HepG2 (cell line): ENCODE measurements around the gene RIMKLB. TPM values are rescaled to one million over a fixed set of nuclear protein-coding genes. Genes with fewer than 3 reads are reported as not detected.

Source experiments
- ATAC-seq: fragments of 200-7000 bp; cut with Tn5 transposase; 3 replicates; pipeline ENCODE4 v1.9.1; 2020; ENCODE audit warnings: mild to moderate bottlenecking, moderate library complexity
- BruUV-seq: library from RNA; stranded (reverse); fragments of 400-500 nt; replicated peaks from 2 replicates; lab custom pipeline; 2021; lab: Mats Ljungman, UMichigan
- CTCF ChIA-PET: fragments of 300-600 bp; formaldehyde crosslinking; extraction: SDS; loops from one replicate; lab custom pipeline; 2021; ENCODE audit warnings: low total read pairs, inconsistent platforms, low intra/inter-chr PET ratio; lab: Yijun Ruan, JAX
- POLR2A ChIA-PET: fragments of 350-600 bp; sonication (Branson Sonifier 250); formaldehyde crosslinking; loops from one replicate; lab custom pipeline; 2020; ENCODE audit warnings: antibody characterized with exemption, inconsistent platforms; lab: Yijun Ruan, JAX
- DNase-seq: peaks from one replicate; pipeline ENCODE4 v3.0.0-alpha.2; 2015; ENCODE audit warnings: low spot score
- FAIRE-seq: peaks from 3 replicates; lab custom pipeline; 2011; peaks lifted over from hg19 to GRCh38; lab: Jason Lieb, UNC
- H2AFZ ChIP-seq: one replicate; pipeline ENCODE4 v1.6.1; 2011; ENCODE audit warnings: low read length, inconsistent platforms
- H3K27ac ChIP-seq: fragments of 300-600 bp; 3 replicates; pipeline ENCODE4 v1.8.0; 2011; ENCODE audit warnings: mixed run types, mild to moderate bottlenecking, mixed read lengths, low read length, inconsistent platforms; ENCODE audit not compliant: insufficient read depth; ENCODE audit errors: extremely low read length
- H3K27me3 ChIP-seq, 2 experiments: fragments of 200-600 bp in 1 of 2; 2 replicates in 1 of 2; 3 replicates in 1 of 2; pipeline versions ENCODE4 v1.6.0 to v1.8.0; 2011; ENCODE audit warnings: low read length in 2 of 2, mild to moderate bottlenecking in 2 of 2, moderate library complexity in 2 of 2, inconsistent platforms in 1 of 2; ENCODE audit not compliant: insufficient read depth in 2 of 2, control insufficient read depth in 1 of 2
- H3K36me3 ChIP-seq, 2 experiments: fragments of 200-600 bp in 1 of 2; replicated peaks in 1 of 2; 2 replicates in 1 of 2; 3 replicates in 1 of 2; pipeline versions ENCODE4 v1.5.1 to v1.8.0; 2011; ENCODE audit warnings: low read length in 2 of 2, inconsistent platforms in 1 of 2; ENCODE audit not compliant: insufficient read depth in 2 of 2, control insufficient read depth in 1 of 2
- H3K4me1 ChIP-seq: 2 replicates; pipeline ENCODE4 v1.5.1; 2012; ENCODE audit warnings: low read length, inconsistent platforms; ENCODE audit not compliant: insufficient read depth
- H3K4me2 ChIP-seq: 2 replicates; pipeline ENCODE4 v1.6.0; 2011; ENCODE audit warnings: low read depth, low read length, inconsistent platforms
- H3K4me3 ChIP-seq, 3 experiments: fragments of 200-600 bp in 1 of 3; sonication (generic), shearing (Covaris generic) in 1 of 3; replicated peaks in 1 of 3; 2 replicates each; pipeline ENCODE4 v1.5.1; 2011 to 2016; ENCODE audit warnings: low read length in 3 of 3, inconsistent platforms in 2 of 3, low read depth in 2 of 3, mild to moderate bottlenecking in 2 of 3, control low read depth in 1 of 3, mixed read lengths in 1 of 3; ENCODE audit not compliant: insufficient read depth in 1 of 3
- H3K79me2 ChIP-seq: one replicate; pipeline ENCODE4 v1.6.1; 2011; ENCODE audit warnings: low read length, inconsistent platforms; ENCODE audit not compliant: insufficient read depth
- H3K9ac ChIP-seq: 2 replicates; pipeline ENCODE4 v1.6.0; 2011; ENCODE audit warnings: mild to moderate bottlenecking, low read depth, low read length, inconsistent platforms; ENCODE audit not compliant: insufficient read depth
- H3K9me3 ChIP-seq: 2 replicates; pipeline ENCODE4 v1.5.1; 2012; ENCODE audit warnings: mild to moderate bottlenecking, low read length
- H4K20me1 ChIP-seq: 2 replicates; pipeline ENCODE4 v1.6.0; 2011; ENCODE audit warnings: inconsistent platforms, mild to moderate bottlenecking, low read length, moderate library complexity; ENCODE audit not compliant: insufficient read depth
- BCLAF1 ChIP-seq: fragments of 450-650 bp; IDR thresholded peaks from 2 replicates; pipeline ENCODE4 v1.6.1; 2017; ENCODE audit warnings: mild to moderate bottlenecking
- CEBPG ChIP-seq: IDR thresholded peaks from 2 replicates; pipeline ENCODE4 v1.6.1; 2016
- CHCHD3 ChIP-seq: sonication (generic); formaldehyde crosslinking; IDR thresholded peaks from 2 replicates; pipeline ENCODE4 v1.8.0; 2022; ENCODE audit warnings: mild to moderate bottlenecking, missing genetic modification reagents, moderate library complexity
- DDIT3 ChIP-seq: sonication (generic); formaldehyde crosslinking; IDR thresholded peaks from 2 replicates; pipeline ENCODE4 v1.4.0; 2020; ENCODE audit warnings: mild to moderate bottlenecking, missing genetic modification reagents
- HES4 ChIP-seq: sonication (generic); formaldehyde crosslinking; IDR thresholded peaks from 2 replicates; pipeline ENCODE4 v1.9.0; 2021; ENCODE audit warnings: mild to moderate bottlenecking, missing genetic modification reagents, borderline replicate concordance
- KDM3A ChIP-seq: IDR thresholded peaks from 2 replicates; pipeline ENCODE4 v1.6.1; 2018; ENCODE audit warnings: low read depth, missing compliant biosample characterization
- KLF16 ChIP-seq, 2 experiments: sonication (generic) in 1 of 2; formaldehyde crosslinking in 1 of 2; IDR thresholded peaks; 2 replicates each; pipeline versions ENCODE4 v1.6.1 to v1.8.0; 2016 to 2023; ENCODE audit warnings: missing genetic modification reagents in 2 of 2, missing compliant biosample characterization in 1 of 2
- MAZ ChIP-seq, 2 experiments: sonication (generic) in 1 of 2; formaldehyde crosslinking in 1 of 2; IDR thresholded peaks; 2 replicates each; pipeline versions ENCODE4 v1.5.0 to v1.6.1; 2012 to 2020; ENCODE audit warnings: low read depth in 2 of 2, mild to moderate bottlenecking in 2 of 2, borderline replicate concordance in 1 of 2, improper control_type of control experiment in 1 of 2, low read length in 1 of 2, missing genetic modification reagents in 1 of 2, moderate library complexity in 1 of 2
- NR1H2 ChIP-seq: sonication (generic); formaldehyde crosslinking; IDR thresholded peaks from 2 replicates; pipeline ENCODE4 v1.8.1; 2022; ENCODE audit warnings: low read depth, missing genetic modification reagents, borderline replicate concordance
- RARG ChIP-seq: sonication (generic); formaldehyde crosslinking; IDR thresholded peaks from 2 replicates; pipeline ENCODE4 v1.4.0; 2020; ENCODE audit warnings: low read depth, mild to moderate bottlenecking, missing genetic modification reagents
- SAFB2 ChIP-seq: sonication (generic); formaldehyde crosslinking; IDR thresholded peaks from 2 replicates; pipeline ENCODE4 v1.5.1; 2020; ENCODE audit warnings: missing genetic modification reagents, low read depth, mild to moderate bottlenecking, borderline replicate concordance
- SETDB1 ChIP-seq: sonication (generic); formaldehyde crosslinking; IDR thresholded peaks from 2 replicates; pipeline ENCODE4 v1.5.1; 2020; ENCODE audit warnings: missing genetic modification reagents, mild to moderate bottlenecking, borderline replicate concordance
- YEATS4 ChIP-seq: sonication (generic); formaldehyde crosslinking; IDR thresholded peaks from 2 replicates; pipeline ENCODE4 v1.4.0; 2020; ENCODE audit warnings: missing genetic modification reagents, borderline replicate concordance
- ZNF160 ChIP-seq: sonication (generic); formaldehyde crosslinking; IDR thresholded peaks from 2 replicates; pipeline ENCODE4 v1.8.0; 2022; ENCODE audit warnings: mild to moderate bottlenecking, inconsistent platforms, missing genetic modification reagents
- ZNF570 ChIP-seq: sonication (generic); formaldehyde crosslinking; IDR thresholded peaks from 2 replicates; pipeline ENCODE4 v1.4.0; 2020; ENCODE audit warnings: mild to moderate bottlenecking, missing genetic modification reagents, borderline replicate concordance
- ZNF616 ChIP-seq: sonication (generic); formaldehyde crosslinking; IDR thresholded peaks from 2 replicates; pipeline ENCODE4 v1.5.0; 2020; ENCODE audit warnings: low read depth, mild to moderate bottlenecking, missing genetic modification reagents
- ZNF639 ChIP-seq: conservative IDR thresholded peaks from 2 replicates; pipeline ENCODE4 v1.6.1; 2018; ENCODE audit warnings: missing genetic modification reagents
- ZNF674 ChIP-seq: sonication (generic); formaldehyde crosslinking; IDR thresholded peaks from 2 replicates; pipeline ENCODE4 v1.5.0; 2020; ENCODE audit warnings: low read depth, mild to moderate bottlenecking, missing genetic modification reagents
- ZSCAN20 ChIP-seq: sonication (generic); formaldehyde crosslinking; IDR thresholded peaks from 2 replicates; pipeline ENCODE4 v1.4.0; 2020; ENCODE audit warnings: missing genetic modification reagents, mild to moderate bottlenecking, borderline replicate concordance
- WGBS: methylation state at CpG from one replicate; pipeline ENCODE4 v1.1.6; 2017; ENCODE audit warnings: low lambda C conversion rate; 5-methylcytosine and 5-hydroxymethylcytosine counted together
- in situ Hi-C: cut with HindIII; loops from 2 replicates; pipeline ENCODE4 v1.10.0; 2017; ENCODE audit warnings: low pct_unique_long_range_greater_than_20kb; ENCODE audit not compliant: extremely low pct_ligation_motif_present
- intact Hi-C: fragments of 100-400 bp; cut with micrococcal nuclease; formaldehyde crosslinking; loops from one replicate; pipeline ENCODE4 v1.10.0; 2022; ENCODE audit not compliant: unreplicated experiment
- polyA plus RNA-seq, 8 experiments: library from polyadenylated mRNA; depleted of rRNA in 3 of 8; stranded (reverse) in 7 of 8; unstranded in 1 of 8; fragments of >200 nt; fragmentation: Illumina TruSeq in 4 of 8; extraction: Trizol in 4 of 8; gene quantifications; 2 replicates each; pipeline versions ENCODE4 v1.2.1 to v1.2.3, GENCODE V29; 2011 to 2016; ENCODE audit warnings: low read depth in 4 of 8, missing spikeins in 1 of 8, mixed read lengths in 1 of 8; ENCODE audit not compliant: insufficient read depth in 1 of 8
- total RNA-seq, 5 experiments: library from RNA; depleted of rRNA; stranded (reverse); fragments of >200 nt; fragmentation: Illumina TruSeq; extraction: Trizol; gene quantifications; 2 replicates each; pipeline ENCODE4 v1.2.3, GENCODE V29; 2016; ENCODE audit warnings: low read depth in 1 of 5

The RIMKLB gene
- total and polyA plus RNA-seq, 2 of the 13 experiments (the other 11 are each of a cell fraction or from before 2014, with no cell fraction given), result 0.33 to 0.40 TPM

GRCh38 chr12:8661751-8662150, 36.0 kb upstream of the RIMKLB start:
- no peak overlapping the region for H3K27ac ChIP-seq
- CTCF ChIA-PET, result no interaction called here
- H3K9me3 ChIP-seq, result no peaks in the 10 kb centered on the region
- DNase-seq (no peak), ATAC-seq (no peak), FAIRE-seq (no peak)
- no TSS peak for BruUV-seq
- peaks cover 0 to 10% of the 10 kb centered on the region in 2 experiments; a peak in 3 of 5 replicates for H3K27me3 ChIP-seq
- POLR2A ChIA-PET, result no interaction called here
- no peak overlapping the region for H3K4me2 ChIP-seq
- H3K36me3 ChIP-seq, result no peaks in the 10 kb centered on the region
- H3K9ac ChIP-seq, result no peak overlapping the region
- no peaks in the 10 kb centered on the region for H3K79me2 ChIP-seq
- H3K4me1 ChIP-seq, result no peaks in the 10 kb centered on the region
- in situ Hi-C loops, result no loop called here
- H2AFZ ChIP-seq, result no peak overlapping the region
- H4K20me1 ChIP-seq, result no peaks in the 10 kb centered on the region
- H3K4me3 ChIP-seq, result no peak overlapping the region
- intact Hi-C loops, result no loop called here
- no peak for TF ChIP-seq KDM3A (CRISPR knock-in tag)
- no peak for TF ChIP-seq HES4 (CRISPR knock-in tag)
- TF ChIP-seq DDIT3 (CRISPR knock-in tag), result no peak
- TF ChIP-seq MAZ (IDR thresholded peaks at IDR 0.05; ENCODE audit: borderline replicate concordance, low read depth, low read length), result no peak
- no peak for TF ChIP-seq MAZ (CRISPR knock-in tag; IDR thresholded peaks at IDR 0.05; ENCODE audit: low read depth)
- TF ChIP-seq ZNF570 (CRISPR knock-in tag), result no peak
- TF ChIP-seq ZNF160 (CRISPR knock-in tag), result no peak
- TF ChIP-seq KLF16 (CRISPR knock-in tag; IDR thresholded peaks at IDR 0.05), result no peak
- no peak for TF ChIP-seq ZSCAN20 (CRISPR knock-in tag)
- TF ChIP-seq SAFB2 (CRISPR knock-in tag), result no peak
- TF ChIP-seq CEBPG (CRISPR knock-in tag), result no peak
- TF ChIP-seq YEATS4, result no peak
- no peak for TF ChIP-seq CHCHD3
- TF ChIP-seq SETDB1 (CRISPR knock-in tag), result no peak
- TF ChIP-seq BCLAF1, result no peak
- TF ChIP-seq ZNF674, result no peak
- TF ChIP-seq ZNF639 (CRISPR knock-in tag), result no peak
- no peak for TF ChIP-seq ZNF616 (CRISPR knock-in tag)
- TF ChIP-seq NR1H2 (CRISPR knock-in tag), result no peak
- TF ChIP-seq RARG (CRISPR knock-in tag), result no peak
- 0% methylated on average over 3 of the region's 3 CpGs for WGBS
